GM18517 (cell line): Measurements from ENCODE around the gene CA11.
"Not testable (repeated sequence)": the region's sequence is repeated elsewhere in the genome, so short reads cannot be mapped to it uniquely, and the experiment has no call there.

Experiments used
- ATAC-seq: cut with Tn5 transposase; IDR thresholded peaks from one replicate; pipeline ENCODE4 v1.9.1; 2021; ENCODE audit warnings: mild to moderate bottlenecking, moderate library complexity; ENCODE audit not compliant: unreplicated experiment

CA11 gene

GRCh38 chr19:48669903-48670668 is 24.1 kb upstream of the CA11 start:
- no peak for ATAC-seq

- no peak for ATAC-seq
These were observed 22.8 kb upstream of the CA11 start for GRCh38 chr19:48668761-48669160.

GRCh38 chr19:48668332-48668731 is 22.3 kb upstream of the CA11 start:
- ATAC-seq, result no peak

GRCh38 chr19:48665786-48666185 is 19.8 kb upstream of the CA11 start:
- ATAC-seq, result no peak

GRCh38 chr19:48664476-48664875 is 18.5 kb upstream of the CA11 start:
- ATAC-seq, result no peak

- no peak for ATAC-seq
These were observed 17.7 kb upstream of the CA11 start for GRCh38 chr19:48663667-48664066.

- no peak for ATAC-seq
These were observed 15.7 kb upstream of the CA11 start for GRCh38 chr19:48661711-48662090.

- ATAC-seq, result peak; percentile 85
These were observed 15.1 kb upstream of the CA11 start for GRCh38 chr19:48660852-48661710.

GRCh38 chr19:48659768-48660167 is 13.8 kb upstream of the CA11 start:
- no peak for ATAC-seq

GRCh38 chr19:48658483-48658882 is 12.5 kb upstream of the CA11 start:
- ATAC-seq, result no peak

GRCh38 chr19:48657828-48658227 is 11.8 kb upstream of the CA11 start:
- ATAC-seq, result not testable (repeated sequence)

- no peak for ATAC-seq
These were observed 11.0 kb upstream of the CA11 start for GRCh38 chr19:48656840-48657474.

GRCh38 chr19:48654299-48655059 is 8.5 kb upstream of the CA11 start:
- ATAC-seq, result no peak

- no peak for ATAC-seq
These were observed 5.7 kb upstream of the CA11 start for GRCh38 chr19:48651683-48652048.

GRCh38 chr19:48650974-48651682 is 5.1 kb upstream of the CA11 start:
- ATAC-seq, result no peak

GRCh38 chr19:48648134-48648533 is 2.1 kb upstream of the CA11 start:
- no peak for ATAC-seq

- ATAC-seq, result no peak
These were observed 782 bp upstream of the CA11 start for GRCh38 chr19:48646722-48647216.

- no peak for ATAC-seq
These were observed 377 bp downstream of the CA11 start for GRCh38 chr19:48645620-48646000.

GRCh38 chr19:48644839-48645619 is 958 bp downstream of the CA11 start:
- ATAC-seq, result no peak
